Effector memory CD8-positive, alpha-beta T cell (primary cell): ENCODE measurements around the gene HNRNPH1.

Experiments
- ATAC-seq: fragments of 150-1000 bp; cut with Tn5 transposase; replicated peaks from 2 replicates; pipeline ENCODE4 v1.10.0; 2021; ENCODE audit warnings: mild to moderate bottlenecking, moderate library complexity
- DNase-seq, 3 experiments: peaks; one replicate each; pipeline ENCODE4 v3.0.0; 2021
- H3K27ac Mint-ChIP-seq, 2 donors: one replicate each; pipeline ENCODE4 v1.8.0; 2022; ENCODE audit warnings: mild to moderate bottlenecking in 2 of 2, mixed read lengths in 2 of 2, moderate library complexity in 2 of 2
- H3K27me3 Mint-ChIP-seq, 2 donors: one replicate each; pipeline ENCODE4 v1.8.0; 2022; ENCODE audit warnings: mixed read lengths in 2 of 2
- H3K36me3 Mint-ChIP-seq: one replicate; pipeline ENCODE4 v1.8.0; 2022; ENCODE audit warnings: mild to moderate bottlenecking, moderate library complexity, mixed read lengths; ENCODE audit not compliant: insufficient read depth
- H3K4me1 Mint-ChIP-seq, 2 donors: one replicate each; pipeline ENCODE4 v1.8.0; 2022; ENCODE audit warnings: low read depth in 2 of 2, mixed read lengths in 2 of 2
- H3K4me3 Mint-ChIP-seq, 2 donors: one replicate each; pipeline ENCODE4 v1.8.0; 2022; ENCODE audit warnings: mild to moderate bottlenecking in 2 of 2, mixed read lengths in 2 of 2, moderate library complexity in 2 of 2
- H3K9me3 Mint-ChIP-seq, 2 donors: one replicate each; pipeline ENCODE4 v1.8.0; 2022; ENCODE audit warnings: mixed read lengths in 2 of 2

Gene HNRNPH1

GRCh38 chr5:179605026-179605833, 18.2 kb downstream of the HNRNPH1 start:
- no peak for DNase-seq
- peaks cover 72% of the 10 kb centered on the region for H3K36me3 Mint-ChIP-seq

GRCh38 chr5:179603308-179603707, 20.2 kb downstream of the HNRNPH1 start:
- Mint-ChIP-seq H3K9me3 (no peaks in the 10 kb centered on the region), H3K36me3 (peaks cover 72% of the 10 kb centered on the region)

More at GRCh38 chr5:179605026-179605833, 18.2 kb downstream of the HNRNPH1 start:
- Mint-ChIP-seq H3K9me3 (no peaks in the 10 kb centered on the region), H3K27me3 (no peaks in the 10 kb centered on the region), H3K4me1 (peaks cover 20 to 28% of the 10 kb centered on the region in 2 donors), H3K4me3 (no peak overlapping the region), H3K27ac (peak overlapping the region in 1 of 2 donors; percentile 89)
- no peak for ATAC-seq

GRCh38 chr5:179601871-179602625, 21.4 kb downstream of the HNRNPH1 start:
- Mint-ChIP-seq H3K27ac (peak overlapping the region in 1 of 2 donors; percentile 26), H3K4me1 (peaks cover 1 to 2% of the 10 kb centered on the region in 2 donors), H3K27me3 (no peaks in the 10 kb centered on the region), H3K9me3 (no peaks in the 10 kb centered on the region), H3K36me3 (peaks cover 70% of the 10 kb centered on the region), H3K4me3 (no peak overlapping the region)
- no peak for DNase-seq
- no peak for ATAC-seq

More at GRCh38 chr5:179603308-179603707, 20.2 kb downstream of the HNRNPH1 start:
- DNase-seq (no peak), ATAC-seq (no peak)
- Mint-ChIP-seq H3K27me3 (no peaks in the 10 kb centered on the region), H3K27ac (peak overlapping the region in 1 of 2 donors; percentile 35), H3K4me1 (peaks cover 8 to 11% of the 10 kb centered on the region in 2 donors), H3K4me3 (no peak overlapping the region)

- ATAC-seq = no peak
- Mint-ChIP-seq H3K27ac (no peak overlapping the region), H3K36me3 (peaks cover 74% of the 10 kb centered on the region), H3K4me1 (no peaks in the 10 kb centered on the region), H3K27me3 (no peaks in the 10 kb centered on the region), H3K9me3 (no peaks in the 10 kb centered on the region), H3K4me3 (no peak overlapping the region)
- DNase-seq = no peak
Measured at GRCh38 chr5:179599973-179600372, 23.5 kb downstream of the HNRNPH1 start.

GRCh38 chr5:179599566-179599965, 23.9 kb downstream of the HNRNPH1 start:
- Mint-ChIP-seq H3K4me3 (no peak overlapping the region), H3K36me3 (peaks cover 75% of the 10 kb centered on the region), H3K27ac (no peak overlapping the region), H3K27me3 (no peaks in the 10 kb centered on the region), H3K4me1 (no peaks in the 10 kb centered on the region), H3K9me3 (no peaks in the 10 kb centered on the region)
- ATAC-seq (no peak), DNase-seq (no peak)

- Mint-ChIP-seq H3K27ac (peak overlapping the region; percentile 45 to 73), H3K36me3 (peaks cover 75% of the 10 kb centered on the region), H3K27me3 (no peaks in the 10 kb centered on the region), H3K4me3 (no peak overlapping the region), H3K4me1 (no peaks in the 10 kb centered on the region), H3K9me3 (no peaks in the 10 kb centered on the region)
- DNase-seq = no peak
- no peak for ATAC-seq
Measured at GRCh38 chr5:179599100-179599499, 24.4 kb downstream of the HNRNPH1 start.

- Mint-ChIP-seq H3K27me3 (no peaks in the 10 kb centered on the region), H3K27ac (no peak overlapping the region), H3K9me3 (no peaks in the 10 kb centered on the region), H3K4me3 (no peak overlapping the region), H3K36me3 (peaks cover 82% of the 10 kb centered on the region), H3K4me1 (no peaks in the 10 kb centered on the region)
- no peak for DNase-seq
- ATAC-seq = no peak
Measured at GRCh38 chr5:179596421-179596820, 27.1 kb downstream of the HNRNPH1 start.

GRCh38 chr5:179595916-179596315, 27.6 kb downstream of the HNRNPH1 start:
- Mint-ChIP-seq H3K9me3 (no peaks in the 10 kb centered on the region), H3K4me1 (no peaks in the 10 kb centered on the region), H3K27me3 (no peaks in the 10 kb centered on the region), H3K4me3 (no peak overlapping the region), H3K36me3 (peaks cover 82% of the 10 kb centered on the region), H3K27ac (no peak overlapping the region)
- ATAC-seq (no peak), DNase-seq (no peak)

GRCh38 chr5:179588166-179588565, 35.3 kb downstream of the HNRNPH1 start:
- ATAC-seq = no peak
- DNase-seq = no peak
- H3K36me3 Mint-ChIP-seq = peaks cover 78% of the 10 kb centered on the region
- no peak overlapping the region for H3K4me3 Mint-ChIP-seq
- peaks cover 0 to 2% of the 10 kb centered on the region in 2 donors for H3K4me1 Mint-ChIP-seq
- H3K27me3 Mint-ChIP-seq = no peaks in the 10 kb centered on the region
- H3K9me3 Mint-ChIP-seq = no peaks in the 10 kb centered on the region
- peak overlapping the region in 1 of 2 donors; percentile 19 for H3K27ac Mint-ChIP-seq

GRCh38 chr5:179585941-179586401, 37.5 kb downstream of the HNRNPH1 start:
- peaks cover 71% of the 10 kb centered on the region for H3K36me3 Mint-ChIP-seq
- H3K9me3 Mint-ChIP-seq = no peaks in the 10 kb centered on the region
- DNase-seq (no peak), ATAC-seq (no peak)
- H3K4me3 Mint-ChIP-seq = no peak overlapping the region
- H3K4me1 Mint-ChIP-seq = peaks cover 0 to 2% of the 10 kb centered on the region in 2 donors
- peak overlapping the region; percentile 32 to 73 for H3K27ac Mint-ChIP-seq
- H3K27me3 Mint-ChIP-seq = no peaks in the 10 kb centered on the region

GRCh38 chr5:179577286-179577960, 46.0 kb downstream of the HNRNPH1 start:
- peaks cover 78% of the 10 kb centered on the region for H3K36me3 Mint-ChIP-seq
- ATAC-seq = no peak
- no peak overlapping the region for H3K27ac Mint-ChIP-seq
- H3K9me3 Mint-ChIP-seq = no peaks in the 10 kb centered on the region
- H3K4me3 Mint-ChIP-seq = no peak overlapping the region
- H3K27me3 Mint-ChIP-seq = no peaks in the 10 kb centered on the region
- no peak for DNase-seq
- no peaks in the 10 kb centered on the region for H3K4me1 Mint-ChIP-seq

- H3K4me3 Mint-ChIP-seq = no peak overlapping the region
- H3K4me1 Mint-ChIP-seq = peaks cover 0 to 5% of the 10 kb centered on the region in 2 donors
- no peaks in the 10 kb centered on the region for H3K9me3 Mint-ChIP-seq
- H3K27me3 Mint-ChIP-seq = no peaks in the 10 kb centered on the region
- H3K36me3 Mint-ChIP-seq = peaks cover 78% of the 10 kb centered on the region
- no peak for ATAC-seq
- no peak for DNase-seq
- no peak overlapping the region for H3K27ac Mint-ChIP-seq
Measured at GRCh38 chr5:179572386-179572785, 51.1 kb downstream of the HNRNPH1 start.

GRCh38 chr5:179568721-179569120, 54.8 kb downstream of the HNRNPH1 start:
- peaks cover 0 to 5% of the 10 kb centered on the region in 2 donors for H3K4me1 Mint-ChIP-seq
- H3K36me3 Mint-ChIP-seq = peaks cover 80% of the 10 kb centered on the region
- H3K4me3 Mint-ChIP-seq = no peak overlapping the region
- peak overlapping the region; percentile 29 to 64 for H3K27ac Mint-ChIP-seq
- no peaks in the 10 kb centered on the region for H3K9me3 Mint-ChIP-seq
- no peaks in the 10 kb centered on the region for H3K27me3 Mint-ChIP-seq
- DNase-seq (no peak), ATAC-seq (no peak)
